RWPE1 (cell line): Measurements from ENCODE around the gene TRPC4.

Source experiments
- CTCF ChIA-PET: fragments of 350-600 bp; sonication (Branson Sonifier 250); formaldehyde crosslinking; extraction: SDS; loops from one replicate; lab custom pipeline; 2021; lab: Yijun Ruan, JAX
- POLR2A ChIA-PET: fragments of 400-600 bp; formaldehyde crosslinking; extraction: SDS; loops from one replicate; lab custom pipeline; 2020; ENCODE audit warnings: antibody characterized with exemption; ENCODE audit not compliant: low non-redundant PET; lab: Yijun Ruan, JAX
- DNase-seq: peaks from one replicate; pipeline ENCODE4 v3.0.0; 2012; ENCODE audit warnings: low spot score
- H3K27ac ChIP-seq: fragments of 450-650 bp; 2 replicates; pipeline ENCODE4 v1.5.1; 2017
- TF ChIP-seq, protein P1 (sequence below): fragments of 450-650 bp; conservative IDR thresholded peaks from 2 replicates; pipeline ENCODE4 v1.5.1; 2017; ENCODE audit warnings: low read depth, mild to moderate bottlenecking

The TRPC4 gene

DNA sequence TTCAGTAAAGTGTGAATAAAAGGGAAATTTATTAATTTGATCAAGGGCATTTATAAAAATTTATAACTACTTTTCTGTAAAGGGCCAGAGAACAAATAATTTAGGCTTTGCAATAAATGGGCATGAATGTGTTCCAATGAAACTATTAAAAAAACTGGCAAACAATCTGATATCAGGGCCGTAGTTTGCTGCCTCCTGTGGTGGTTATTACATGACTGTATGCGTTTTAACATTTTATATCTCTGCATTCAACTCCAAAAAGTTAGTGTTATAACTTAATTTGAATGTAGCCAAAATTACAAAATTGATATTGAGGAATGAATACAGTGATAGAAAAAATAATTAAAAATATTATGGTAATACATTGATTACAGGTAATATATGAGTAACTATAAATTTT, 190.5 kb downstream of the TRPC4 start:
- ChIA-PET CTCF (interaction anchor here (0.7 kb wide), 1 partner anchor 68 kb away, joined by 4 read pairs; no protein-coding TSS in a partner anchor), POLR2A (no interaction called here)
- TF ChIP-seq, protein P1, sequence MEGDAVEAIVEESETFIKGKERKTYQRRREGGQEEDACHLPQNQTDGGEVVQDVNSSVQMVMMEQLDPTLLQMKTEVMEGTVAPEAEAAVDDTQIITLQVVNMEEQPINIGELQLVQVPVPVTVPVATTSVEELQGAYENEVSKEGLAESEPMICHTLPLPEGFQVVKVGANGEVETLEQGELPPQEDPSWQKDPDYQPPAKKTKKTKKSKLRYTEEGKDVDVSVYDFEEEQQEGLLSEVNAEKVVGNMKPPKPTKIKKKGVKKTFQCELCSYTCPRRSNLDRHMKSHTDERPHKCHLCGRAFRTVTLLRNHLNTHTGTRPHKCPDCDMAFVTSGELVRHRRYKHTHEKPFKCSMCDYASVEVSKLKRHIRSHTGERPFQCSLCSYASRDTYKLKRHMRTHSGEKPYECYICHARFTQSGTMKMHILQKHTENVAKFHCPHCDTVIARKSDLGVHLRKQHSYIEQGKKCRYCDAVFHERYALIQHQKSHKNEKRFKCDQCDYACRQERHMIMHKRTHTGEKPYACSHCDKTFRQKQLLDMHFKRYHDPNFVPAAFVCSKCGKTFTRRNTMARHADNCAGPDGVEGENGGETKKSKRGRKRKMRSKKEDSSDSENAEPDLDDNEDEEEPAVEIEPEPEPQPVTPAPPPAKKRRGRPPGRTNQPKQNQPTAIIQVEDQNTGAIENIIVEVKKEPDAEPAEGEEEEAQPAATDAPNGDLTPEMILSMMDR: no peak
- no peak for DNase-seq
- no peak overlapping the region for H3K27ac ChIP-seq

DNA sequence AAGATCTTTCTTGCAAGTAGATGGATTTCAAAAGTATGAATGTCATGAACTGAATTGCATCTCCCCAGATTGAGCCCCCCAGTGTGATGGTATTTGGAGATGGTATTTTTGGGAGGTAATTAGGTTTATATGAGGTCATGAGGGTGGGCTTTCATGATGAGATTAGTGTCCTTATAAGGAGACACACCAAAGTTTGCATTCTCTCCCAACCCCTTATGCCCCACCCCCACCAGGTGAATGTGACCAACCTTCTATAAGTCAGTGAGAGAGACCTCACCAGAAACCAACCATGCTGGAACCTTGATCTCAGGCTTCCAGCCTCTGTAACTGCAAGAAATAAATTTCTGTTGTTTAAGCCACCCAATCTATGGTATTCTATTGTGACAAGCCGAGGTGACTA, 199.7 kb downstream of the TRPC4 start:
- ChIA-PET POLR2A (no interaction called here), CTCF (no interaction called here)
- TF ChIP-seq, protein P1: no peak
- no peak overlapping the region for H3K27ac ChIP-seq
- no peak for DNase-seq

DNA sequence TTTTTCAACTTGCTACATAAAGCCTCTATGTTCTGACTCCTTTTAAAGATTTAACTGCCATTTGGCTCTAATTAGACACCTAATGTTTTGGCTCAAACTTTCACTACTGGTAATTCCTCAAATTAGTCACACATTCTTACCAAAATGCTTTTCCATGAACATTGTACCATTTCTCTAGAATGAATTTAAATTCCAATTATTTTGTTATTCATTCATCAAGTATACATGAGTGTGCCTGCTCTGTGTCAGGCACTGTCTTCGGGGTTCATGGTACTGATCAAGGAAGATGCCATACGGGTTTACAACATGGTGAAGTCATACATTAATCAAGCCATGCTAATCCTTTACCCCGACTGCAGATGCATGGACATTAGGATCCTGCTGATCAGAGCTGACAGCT, 201.9 kb downstream of the TRPC4 start:
- ChIA-PET POLR2A (no interaction called here), CTCF (no interaction called here)
- TF ChIP-seq, protein P1: no peak
- no peak overlapping the region for H3K27ac ChIP-seq
- no peak for DNase-seq

DNA sequence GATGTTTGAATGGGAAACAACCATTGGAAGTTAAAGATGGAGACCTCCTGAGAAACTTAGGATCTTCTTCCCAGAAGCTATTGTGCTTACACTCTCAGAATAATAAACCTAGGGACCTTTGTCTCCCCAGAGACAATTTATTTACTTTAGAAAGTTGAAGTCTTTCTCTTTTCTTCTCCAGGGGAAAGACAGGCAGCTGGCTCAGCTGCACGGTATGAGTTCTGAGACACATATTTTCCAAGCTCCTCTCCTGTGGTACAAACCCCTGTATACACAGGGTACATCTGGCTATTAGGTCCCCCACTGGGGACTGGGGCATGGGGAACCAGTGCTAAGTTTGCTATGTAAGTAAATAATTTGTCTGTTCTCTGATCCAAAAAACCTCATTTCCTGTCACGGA, 203.5 kb downstream of the TRPC4 start:
- POLR2A ChIA-PET: no interaction called here
- no peak for DNase-seq
- TF ChIP-seq, protein P1: no peak
- H3K27ac ChIP-seq: no peak overlapping the region
- CTCF ChIA-PET: interaction anchor here (0.8 kb wide), 1 partner anchor 205 kb away, joined by 3 read pairs; no protein-coding TSS in a partner anchor

DNA sequence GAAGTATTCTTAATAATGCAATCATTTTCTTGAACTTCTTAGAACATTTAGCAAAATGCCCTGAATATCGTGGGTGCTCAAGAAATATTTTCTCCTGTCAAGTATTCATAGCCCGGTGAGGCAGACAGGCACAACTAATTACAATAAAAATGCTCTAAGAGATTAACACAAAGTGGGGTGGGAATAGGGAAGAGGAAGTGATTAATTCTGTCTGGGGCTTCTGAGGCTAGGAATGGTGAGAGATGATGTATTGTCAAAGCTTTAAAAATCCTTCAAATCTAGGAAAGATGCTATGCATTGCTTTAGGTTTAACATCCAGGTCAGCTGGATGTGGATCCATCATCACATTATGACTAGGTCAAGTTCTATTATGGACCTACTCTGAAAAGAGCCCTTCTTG, 204.2 kb downstream of the TRPC4 start:
- POLR2A ChIA-PET: no interaction called here

DNA sequence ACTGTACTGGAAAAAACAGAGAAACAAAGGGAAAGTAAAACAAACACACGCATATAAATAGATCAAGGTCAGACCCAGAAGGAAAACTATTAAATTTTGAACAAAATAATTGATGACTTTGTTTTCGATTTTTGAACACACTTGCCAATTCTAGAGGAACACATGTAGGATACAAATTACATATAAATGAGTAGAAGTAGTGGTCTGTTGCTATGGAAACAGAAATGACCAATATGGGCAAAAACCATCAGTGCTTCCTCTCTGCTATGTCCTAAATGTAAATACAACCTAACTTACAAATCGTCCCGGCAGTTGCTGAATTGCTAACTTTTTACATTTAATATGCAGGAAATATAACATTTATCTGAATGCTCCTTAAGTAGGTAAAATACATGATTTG, 205.8 kb downstream of the TRPC4 start:
- POLR2A ChIA-PET: no interaction called here
- TF ChIP-seq, protein P1: no peak
- no peak for DNase-seq

More for the DNA sequence above, 204.2 kb downstream of the TRPC4 start:
- TF ChIP-seq, protein P1: no peak
- CTCF ChIA-PET: interaction anchor here (0.8 kb wide), 1 partner anchor 205 kb away, joined by 3 read pairs; no protein-coding TSS in a partner anchor
- DNase-seq: no peak
- H3K27ac ChIP-seq: no peak overlapping the region

More for the DNA sequence above, 205.8 kb downstream of the TRPC4 start:
- no peak overlapping the region for H3K27ac ChIP-seq
- CTCF ChIA-PET: no interaction called here
